Right atrium auricular region (tissue), 2 donors: Measurements from ENCODE around the gene GOLGA7B. TPM values are rescaled to one million over a fixed set of nuclear protein-coding genes. Genes with fewer than 3 reads are reported as not detected.
A peak's percentile ranks its signal among the peaks of the same experiment; 100 is the strongest.
"Not testable (repeated sequence)": the region's sequence is repeated elsewhere in the genome, so short reads cannot be mapped to it uniquely, and the experiment has no call there.

Experiments used
- DNase-seq: peaks from one replicate; pipeline ENCODE4 v3.0.0-alpha.2; 2019; ENCODE audit warnings: low spot score
- H3K27ac ChIP-seq, 2 donors: fragments of 200-600 bp; sonication (generic); 1 replicate in 1 of 2; 2 replicates in 1 of 2; pipeline ENCODE4 v1.5.1; 2016 to 2019
- H3K27me3 ChIP-seq, 2 donors: fragments of 200-600 bp; sonication (generic); one replicate each; pipeline versions ENCODE4 v1.5.1 to v1.6.0; 2017 to 2019
- H3K36me3 ChIP-seq: fragments of 200-600 bp; sonication (generic); one replicate; pipeline ENCODE4 v1.5.1; 2016
- H3K4me1 ChIP-seq, 2 donors: fragments of 200-600 bp; sonication (generic); one replicate each; pipeline versions ENCODE4 v1.5.1 to v1.6.0; 2017 to 2019
- H3K4me3 ChIP-seq, 2 donors: fragments of 200-600 bp; sonication (generic); 1 replicate in 1 of 2; 2 replicates in 1 of 2; pipeline ENCODE4 v1.5.1; 2017 to 2019; ENCODE audit warnings: mild to moderate bottlenecking in 1 of 2, moderate library complexity in 1 of 2
- H3K9me3 ChIP-seq, 2 donors: fragments of 200-600 bp; sonication (generic); one replicate each; pipeline ENCODE4 v1.5.1; 2019
- CTCF ChIP-seq, 2 donors: fragments of 200-600 bp; sonication (generic); IDR thresholded peaks; one replicate each; pipeline ENCODE4 v1.5.1; 2019; ENCODE audit warnings: antibody characterized with exemption in 2 of 2
- total RNA-seq, 2 donors: library from RNA; depleted of rRNA; stranded (reverse); fragments of >200 nt; gene quantifications; one replicate each; pipeline ENCODE4 v1.1.0, GENCODE V29; 2016

GOLGA7B gene
- total RNA-seq, 2 donors from 2014 or later = 1.3 to 3.2 TPM

GRCh38 chr10:97831259-97831658 lies 18.4 kb upstream of the GOLGA7B start:
- TF ChIP-seq CTCF (IDR thresholded peaks at IDR 0.05) = no peak
- no peaks in the 10 kb centered on the region for H3K27me3 ChIP-seq

GRCh38 chr10:97836446-97836845 lies 13.2 kb upstream of the GOLGA7B start:
- DNase-seq = no peak
- Histone ChIP-seq H3K9me3 (no peaks in the 10 kb centered on the region), H3K36me3 (no peaks in the 10 kb centered on the region), H3K4me3 (no peak overlapping the region), H3K4me1 (peaks cover 0 to 16% of the 10 kb centered on the region in 2 donors), H3K27ac (no peak overlapping the region), H3K27me3 (no peaks in the 10 kb centered on the region)
- no peak for TF ChIP-seq CTCF (IDR thresholded peaks at IDR 0.05)

More at GRCh38 chr10:97831259-97831658, 18.4 kb upstream of the GOLGA7B start:
- Histone ChIP-seq H3K9me3 (no peaks in the 10 kb centered on the region), H3K4me3 (no peak overlapping the region), H3K4me1 (peaks cover 0 to 7% of the 10 kb centered on the region in 2 donors), H3K27ac (no peak overlapping the region), H3K36me3 (no peaks in the 10 kb centered on the region)
- DNase-seq = no peak

GRCh38 chr10:97838091-97838490 lies 11.6 kb upstream of the GOLGA7B start:
- no peaks in the 10 kb centered on the region for H3K9me3 ChIP-seq
- no peaks in the 10 kb centered on the region for H3K36me3 ChIP-seq
- no peak overlapping the region for H3K27ac ChIP-seq
- H3K4me3 ChIP-seq = no peak overlapping the region
- H3K4me1 ChIP-seq = peaks cover 0 to 21% of the 10 kb centered on the region in 2 donors
- no peak for TF ChIP-seq CTCF (IDR thresholded peaks at IDR 0.05)
- H3K27me3 ChIP-seq = no peaks in the 10 kb centered on the region
- DNase-seq = no peak

GRCh38 chr10:97841166-97841565 lies 8.5 kb upstream of the GOLGA7B start:
- DNase-seq, H3K9me3 ChIP-seq, H3K27me3 ChIP-seq, H3K36me3 ChIP-seq, H3K4me3 ChIP-seq: not testable (repeated sequence)
- peak overlapping the region in 1 of 2 donors; percentile 75 for H3K27ac ChIP-seq
- peaks cover 0 to 23% of the 10 kb centered on the region in 2 donors for H3K4me1 ChIP-seq

- DNase-seq, H3K27me3 ChIP-seq, H3K27ac ChIP-seq, H3K9me3 ChIP-seq, H3K4me3 ChIP-seq, H3K36me3 ChIP-seq: not testable (repeated sequence)
- peaks cover 0 to 23% of the 10 kb centered on the region in 2 donors for H3K4me1 ChIP-seq
These were observed 7.5 kb upstream of the GOLGA7B start for GRCh38 chr10:97842114-97842513.

- DNase-seq = no peak
These were observed 6.9 kb upstream of the GOLGA7B start for GRCh38 chr10:97842656-97843280.

More at GRCh38 chr10:97842656-97843280, 6.9 kb upstream of the GOLGA7B start:
- no peaks in the 10 kb centered on the region for H3K27me3 ChIP-seq
- H3K9me3 ChIP-seq = no peaks in the 10 kb centered on the region
- H3K36me3 ChIP-seq = no peaks in the 10 kb centered on the region
- peaks cover 0 to 23% of the 10 kb centered on the region in 2 donors for H3K4me1 ChIP-seq
- no peak for TF ChIP-seq CTCF (IDR thresholded peaks at IDR 0.05)
- H3K4me3 ChIP-seq = no peak overlapping the region
- H3K27ac ChIP-seq = no peak overlapping the region
